HCT116 (cell line): ENCODE results near the gene SPEF1. TPM values are rescaled to one million over a fixed set of nuclear protein-coding genes. Genes with fewer than 3 reads are reported as not detected.

Experiments
- ATAC-seq: fragments of 200-7000 bp; cut with Tn5 transposase; 2 replicates; pipeline ENCODE4 v1.9.1; 2020; ENCODE audit warnings: mild to moderate bottlenecking, moderate library complexity
- BruUV-seq: library from RNA; stranded (reverse); fragments of 400-500 nt; replicated peaks from 2 replicates; lab custom pipeline; 2021; lab: Mats Ljungman, UMichigan
- CTCF ChIA-PET: fragments of 300-600 bp; sonication (Branson Sonifier 250); formaldehyde crosslinking; loops from one replicate; lab custom pipeline; 2021; ENCODE audit warnings: antibody characterized with exemption; lab: Charles Lee
- POLR2A ChIA-PET: fragments of 300-600, 350-600 bp; sonication (Branson Sonifier 250); formaldehyde crosslinking; loops from one replicate; lab custom pipeline; 2021; ENCODE audit warnings: antibody characterized with exemption; lab: Charles Lee
- RAD21 ChIA-PET, 2 experiments: fragments of 300-600 bp; sonication (Branson Sonifier 250); formaldehyde crosslinking; loops; one replicate each; lab custom pipeline; 2023; ENCODE audit warnings: low total read pairs in 2 of 2; ENCODE audit not compliant: uncharacterized antibody in 2 of 2, unreplicated experiment in 2 of 2, low non-redundant PET in 1 of 2; lab: Charles Lee
- DNase-seq: peaks from one replicate; pipeline ENCODE4 v3.0.0-alpha.2; 2010; ENCODE audit warnings: low read depth, low spot score
- H2AFZ ChIP-seq: fragments of 200-600 bp; shearing (Covaris generic), sonication (generic); 2 replicates; pipeline ENCODE4 v1.6.1; 2017; ENCODE audit warnings: low read depth, mixed run types, mixed read lengths, antibody characterized with exemption, low read length; ENCODE audit not compliant: poor library complexity, severe bottlenecking
- H3K27ac ChIP-seq: 2 replicates; pipeline ENCODE4 v1.5.1; 2012; ENCODE audit warnings: low read depth, low read length
- H3K27me3 ChIP-seq: fragments of 200-600 bp; sonication (generic); 2 replicates; pipeline ENCODE4 v1.6.1; 2016; ENCODE audit warnings: mixed run types, low read length, mixed read lengths; ENCODE audit not compliant: insufficient read depth
- H3K36me3 ChIP-seq, 2 experiments: fragments of 200-500 bp in 1 of 2; fragments of 200-600 bp in 1 of 2; sonication (Bioruptor generic) in 1 of 2; sonication (generic) in 1 of 2; 2 replicates each; pipeline versions ENCODE4 v1.5.1 to v1.6.1; 2014 to 2016; ENCODE audit warnings: low read length in 2 of 2, inconsistent platforms in 1 of 2, mixed read lengths in 1 of 2, mixed run types in 1 of 2; ENCODE audit not compliant: insufficient read depth in 2 of 2, control insufficient read depth in 1 of 2
- H3K4me1 ChIP-seq, 2 experiments: fragments of 200-600 bp in 1 of 2; sonication (generic) in 1 of 2; 2 replicates each; pipeline versions ENCODE4 v1.5.1 to v1.6.1; 2012 to 2017; ENCODE audit warnings: low read length in 2 of 2, inconsistent platforms in 1 of 2, mild to moderate bottlenecking in 1 of 2, mixed read lengths in 1 of 2, mixed run types in 1 of 2, moderate library complexity in 1 of 2; ENCODE audit not compliant: insufficient read depth in 2 of 2, control insufficient read depth in 1 of 2
- H3K4me2 ChIP-seq: fragments of 200-600 bp; sonication (generic); 2 replicates; pipeline ENCODE4 v1.6.1; 2017; ENCODE audit warnings: mixed run types, low read length, mixed read lengths
- H3K4me3 ChIP-seq, 2 experiments: fragments of 200-600 bp in 1 of 2; sonication (generic) in 1 of 2; replicated peaks in 1 of 2; 2 replicates each; pipeline ENCODE4 v1.5.1; 2011 to 2016; ENCODE audit warnings: low read length in 2 of 2, control low read depth in 1 of 2, low read depth in 1 of 2, mild to moderate bottlenecking in 1 of 2, mixed read lengths in 1 of 2, mixed run types in 1 of 2
- H3K79me2 ChIP-seq: fragments of 200-600 bp; sonication (generic); 2 replicates; pipeline ENCODE4 v1.6.1; 2017; ENCODE audit warnings: mild to moderate bottlenecking, mixed run types, low read length, moderate library complexity, mixed read lengths; ENCODE audit not compliant: insufficient read depth
- H3K9ac ChIP-seq: fragments of 200-600 bp; sonication (generic); 2 replicates; pipeline ENCODE4 v1.6.1; 2016; ENCODE audit warnings: low read length, mixed read lengths
- H3K9me2 ChIP-seq: fragments of 200-600 bp; sonication (generic), shearing (Covaris generic); 2 replicates; pipeline ENCODE4 v1.6.1; 2017; ENCODE audit warnings: mixed run types, mild to moderate bottlenecking, moderate library complexity; ENCODE audit not compliant: insufficient read depth
- H3K9me3 ChIP-seq, 2 experiments: fragments of 200-500 bp in 1 of 2; fragments of 200-600 bp in 1 of 2; sonication (Bioruptor generic) in 1 of 2; sonication (generic) in 1 of 2; 2 replicates each; pipeline ENCODE4 v1.6.1; 2014 to 2017; ENCODE audit warnings: low read length in 2 of 2, mixed read lengths in 2 of 2, inconsistent platforms in 1 of 2, low read depth in 1 of 2, mild to moderate bottlenecking in 1 of 2, mixed run types in 1 of 2, moderate library complexity in 1 of 2; ENCODE audit not compliant: control insufficient read depth in 1 of 2, insufficient read depth in 1 of 2
- H4K20me1 ChIP-seq: fragments of 200-600 bp; sonication (generic), shearing (Covaris generic); 2 replicates; pipeline ENCODE4 v1.6.1; 2017; ENCODE audit warnings: mixed run types, mild to moderate bottlenecking, moderate library complexity; ENCODE audit not compliant: insufficient read depth
- CTCF ChIP-seq, 3 experiments: fragments of 200-600 bp in 1 of 3; sonication (generic) in 1 of 3; IDR thresholded peaks in 2 of 3; conservative IDR thresholded peaks in 1 of 3; 2 replicates each; pipeline ENCODE4 v1.5.1; 2012 to 2017; ENCODE audit warnings: low read depth in 2 of 3, low read length in 2 of 3, antibody characterized with exemption in 1 of 3, borderline replicate concordance in 1 of 3, control low read depth in 1 of 3, mild to moderate bottlenecking in 1 of 3, mixed read lengths in 1 of 3, mixed run types in 1 of 3, moderate library complexity in 1 of 3; ENCODE audit not compliant: insufficient read depth in 1 of 3
- EZH2phosphoT487 ChIP-seq: fragments of 200-600 bp; IDR thresholded peaks from 2 replicates; pipeline ENCODE4 v1.6.1; 2018; ENCODE audit warnings: antibody characterized with exemption, borderline replicate concordance
- RAD21 ChIP-seq: IDR thresholded peaks from 2 replicates; pipeline ENCODE4 v1.6.1; 2012; ENCODE audit warnings: low read depth, mild to moderate bottlenecking
- REST ChIP-seq: IDR thresholded peaks from 2 replicates; pipeline ENCODE4 v1.6.1; 2012; ENCODE audit warnings: low read depth
- SRF ChIP-seq: IDR thresholded peaks from 2 replicates; pipeline ENCODE4 v1.6.1; 2012; ENCODE audit warnings: low read depth
- TCF7L2 ChIP-seq: IDR thresholded peaks from 2 replicates; pipeline ENCODE4 v1.7.0; 2011; ENCODE audit warnings: borderline replicate concordance, inconsistent platforms; ENCODE audit not compliant: insufficient read depth, insufficient read length; ENCODE audit errors: extremely low read depth
- ZFX ChIP-seq: fragments of 450-650 bp; IDR thresholded peaks from 2 replicates; pipeline ENCODE4 v1.6.1; 2017
- intact Hi-C: fragments of 100-400 bp; cut with micrococcal nuclease; formaldehyde crosslinking; loops from 2 replicates; pipeline ENCODE4 v1.10.0; 2022
- total RNA-seq: library from RNA; stranded (reverse); gene quantifications from one replicate; pipeline ENCODE4 v1.2.1, GENCODE V29; 2021; ENCODE audit not compliant: unreplicated experiment

SPEF1 gene
- total RNA-seq, 1 experiment from 2014 or later: 0.93 TPM

- no peaks in the 10 kb centered on the region for H3K9me2 ChIP-seq
- RAD21 ChIA-PET: no interaction called here
- no peaks in the 10 kb centered on the region for H3K79me2 ChIP-seq
- H3K9ac ChIP-seq: no peak overlapping the region
- no TSS peak for BruUV-seq
- no peak overlapping the region for H2AFZ ChIP-seq
- no peaks in the 10 kb centered on the region for H3K36me3 ChIP-seq
- no peaks in the 10 kb centered on the region for H3K27me3 ChIP-seq
- ATAC-seq: no peak
- TF ChIP-seq CTCF (IDR thresholded peaks at IDR 0.05 in 2 of 3, conservative IDR thresholded peaks at IDR 0.05 in 1 of 3; ENCODE audit: borderline replicate concordance in 1 of 3, insufficient read depth in 1 of 3, low read depth in 2 of 3, low read length in 2 of 3) (no peak), RAD21 (no peak), TCF7L2 (no peak), REST (no peak), ZFX (no peak), SRF (no peak), EZH2phosphoT487 (no peak)
- TF ChIP-seq, all 23 proteins: peak for 0
- intact Hi-C loops: no loop called here
- Histone ChIP-seq H3K4me2 (peak overlapping the region; percentile 35; the same call in 1 of the 2 replicates), H3K9me3 (no peaks in the 10 kb centered on the region), H3K27ac (no peak overlapping the region), H4K20me1 (no peaks in the 10 kb centered on the region), H3K4me1 (peaks cover 7 to 19% of the 10 kb centered on the region in 2 experiments), H3K4me3 (no peak overlapping the region)
- POLR2A ChIA-PET: interaction anchor here (1.0 kb wide), 1 partner anchor 32 kb away, joined by 4 read pairs; no protein-coding TSS in a partner anchor
- no peak for DNase-seq
- CTCF ChIA-PET: no interaction called here
These were observed 47.9 kb downstream of the SPEF1 start for GRCh38 chr20:3733119-3733995.
